Measurements from ENCODE around the gene MYCBP. TPM values are rescaled to one million over a fixed set of nuclear protein-coding genes. Genes with fewer than 3 reads are reported as not detected.

The MYCBP gene
- total and polyA plus RNA-seq, 2 of the 13 experiments (the other 11 are each of a cell fraction or from before 2014, with no cell fraction given), result 11.4 to 30.4 TPM

- TF ChIP-seq SP4 (CRISPR knock-in tag; IDR thresholded peaks at IDR 0.05), result no peak; the same call in 1 of the 2 replicates
- TF ChIP-seq ISL2 (CRISPR knock-in tag; IDR thresholded peaks at IDR 0.05), result peak; percentile 35; the same call in 1 of the 2 replicates
- TF ChIP-seq ZFP91 (CRISPR knock-in tag; IDR thresholded peaks at IDR 0.05; ENCODE audit: borderline replicate concordance), result peak; percentile 41; the same call in 1 of the 2 replicates
- TF ChIP-seq ZEB1 (IDR thresholded peaks at IDR 0.05; ENCODE audit: insufficient replicate concordance, low read depth), result peak; percentile 60
- TF ChIP-seq ZBTB40 (IDR thresholded peaks at IDR 0.05), result no peak
- 0 out of 2 replicates have a peak, but pooled peaks have one; percentile 22 for TF ChIP-seq ZBTB40 (CRISPR knock-in tag; IDR thresholded peaks at IDR 0.05)
- no peak for TF ChIP-seq AHDC1 (CRISPR knock-in tag; IDR thresholded peaks at IDR 0.05; ENCODE audit: borderline replicate concordance)
- TF ChIP-seq ZFP82 (CRISPR knock-in tag; IDR thresholded peaks at IDR 0.05; ENCODE audit: borderline replicate concordance), result no peak
- peak; percentile 85 for TF ChIP-seq NFYB (CRISPR knock-in tag; IDR thresholded peaks at IDR 0.05)
- TF ChIP-seq NFIC (IDR thresholded peaks at IDR 0.05; ENCODE audit: low read length), result no peak
- TF ChIP-seq ZNF569 (CRISPR knock-in tag; IDR thresholded peaks at IDR 0.05; ENCODE audit: borderline replicate concordance), result no peak
- TF ChIP-seq HCFC1 (IDR thresholded peaks at IDR 0.05; ENCODE audit: low read depth, low read length), result no peak
Measured at GRCh38 chr1:38859561-38860453, 13.3 kb downstream of the MYCBP start, which contains the start of gene RRAGC (continued).

Measured in HepG2 (cell line).